K562 (cell line): ENCODE measurements around the gene CCL27. TPM values are rescaled to one million over a fixed set of nuclear protein-coding genes. Genes with fewer than 3 reads are reported as not detected.

ENCODE experiments used
- FUS ChIP-seq: fragments of 200-400 bp; formaldehyde crosslinking; optimal IDR thresholded peaks from 2 replicates; pipeline ENCODE3; 2017; ENCODE audit warnings: low read depth, low read length
- ZNF224 ChIP-seq: sonication (generic); formaldehyde crosslinking; IDR thresholded peaks from 2 replicates; pipeline ENCODE4 v1.8.0; 2022; ENCODE audit warnings: mild to moderate bottlenecking, missing genetic modification reagents
- polyA plus RNA-seq, 8 experiments: library from polyadenylated mRNA; depleted of rRNA in 4 of 8; stranded (reverse) in 5 of 8; unstranded in 3 of 8; fragments of >200 nt; fragmentation: Nextera tagmentation in 2 of 8; fragmentation: Illumina TruSeq in 1 of 8; extraction: Ambion mirVana in 2 of 8; extraction: Trizol in 1 of 8; gene quantifications; 2 replicates each; pipeline versions ENCODE4 v1.2.1 to v1.2.3, GENCODE V29; 2011 to 2014; ENCODE audit warnings: inconsistent platforms in 1 of 8, missing spikeins in 1 of 8
- total RNA-seq, 7 experiments: library from RNA; depleted of rRNA in 6 of 7; stranded (reverse); fragments of >200 nt in 6 of 7; fragmentation: Illumina TruSeq in 2 of 7; extraction: Trizol in 2 of 7; gene quantifications; 2 replicates each; pipeline versions ENCODE4 v1.2.1 to v1.2.3, GENCODE V29; 2011 to 2021; ENCODE audit warnings: low replicate concordance in 1 of 7
- TF ChIP-seq, protein P1 (sequence below): fragments of 450-650 bp; IDR thresholded peaks from 2 replicates; pipeline ENCODE4 v1.6.1; 2016; ENCODE audit warnings: mild to moderate bottlenecking, moderate library complexity

The CCL27 gene
- total and polyA plus RNA-seq, 9 of the 15 experiments (the other 6 are each of a cell fraction or from before 2014, with no cell fraction given), result 0.10 to 0.53 (median 0.27) TPM; not detected in 5

DNA sequence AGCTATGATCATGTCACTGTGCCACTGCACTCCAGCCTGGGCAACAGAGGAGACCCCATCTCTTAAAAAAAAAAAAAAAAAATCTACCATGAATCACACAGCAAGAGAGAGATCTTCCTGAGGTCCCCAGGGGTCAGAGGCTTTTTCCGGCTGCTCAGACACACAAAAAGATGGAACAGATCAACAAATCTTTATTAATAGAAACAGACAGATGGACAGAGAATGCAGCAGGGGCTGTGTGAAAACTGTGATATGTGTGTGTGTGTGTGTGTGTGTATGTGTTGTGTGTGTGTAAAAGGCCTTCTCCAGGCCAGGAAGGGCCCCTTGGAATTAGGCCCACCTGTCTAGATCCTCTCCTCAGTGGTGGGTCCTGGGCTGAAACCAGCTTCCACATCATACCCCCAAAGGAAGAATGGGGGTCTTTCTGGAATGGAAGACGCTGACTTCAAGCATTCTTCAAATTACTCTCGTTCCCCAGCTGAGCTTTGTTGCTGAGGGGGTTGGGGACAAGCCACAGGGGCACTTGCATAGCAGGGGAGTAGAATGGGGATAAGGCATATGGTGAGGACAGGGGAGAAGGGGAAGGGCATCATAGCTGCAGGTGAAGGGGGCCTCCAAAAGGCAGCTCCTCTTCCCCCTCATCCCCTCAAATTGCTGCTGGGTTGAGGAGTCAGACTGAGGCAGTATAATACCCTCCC is 27.8 kb downstream of the CCL27 start (continued):
- TF ChIP-seq, protein P1, sequence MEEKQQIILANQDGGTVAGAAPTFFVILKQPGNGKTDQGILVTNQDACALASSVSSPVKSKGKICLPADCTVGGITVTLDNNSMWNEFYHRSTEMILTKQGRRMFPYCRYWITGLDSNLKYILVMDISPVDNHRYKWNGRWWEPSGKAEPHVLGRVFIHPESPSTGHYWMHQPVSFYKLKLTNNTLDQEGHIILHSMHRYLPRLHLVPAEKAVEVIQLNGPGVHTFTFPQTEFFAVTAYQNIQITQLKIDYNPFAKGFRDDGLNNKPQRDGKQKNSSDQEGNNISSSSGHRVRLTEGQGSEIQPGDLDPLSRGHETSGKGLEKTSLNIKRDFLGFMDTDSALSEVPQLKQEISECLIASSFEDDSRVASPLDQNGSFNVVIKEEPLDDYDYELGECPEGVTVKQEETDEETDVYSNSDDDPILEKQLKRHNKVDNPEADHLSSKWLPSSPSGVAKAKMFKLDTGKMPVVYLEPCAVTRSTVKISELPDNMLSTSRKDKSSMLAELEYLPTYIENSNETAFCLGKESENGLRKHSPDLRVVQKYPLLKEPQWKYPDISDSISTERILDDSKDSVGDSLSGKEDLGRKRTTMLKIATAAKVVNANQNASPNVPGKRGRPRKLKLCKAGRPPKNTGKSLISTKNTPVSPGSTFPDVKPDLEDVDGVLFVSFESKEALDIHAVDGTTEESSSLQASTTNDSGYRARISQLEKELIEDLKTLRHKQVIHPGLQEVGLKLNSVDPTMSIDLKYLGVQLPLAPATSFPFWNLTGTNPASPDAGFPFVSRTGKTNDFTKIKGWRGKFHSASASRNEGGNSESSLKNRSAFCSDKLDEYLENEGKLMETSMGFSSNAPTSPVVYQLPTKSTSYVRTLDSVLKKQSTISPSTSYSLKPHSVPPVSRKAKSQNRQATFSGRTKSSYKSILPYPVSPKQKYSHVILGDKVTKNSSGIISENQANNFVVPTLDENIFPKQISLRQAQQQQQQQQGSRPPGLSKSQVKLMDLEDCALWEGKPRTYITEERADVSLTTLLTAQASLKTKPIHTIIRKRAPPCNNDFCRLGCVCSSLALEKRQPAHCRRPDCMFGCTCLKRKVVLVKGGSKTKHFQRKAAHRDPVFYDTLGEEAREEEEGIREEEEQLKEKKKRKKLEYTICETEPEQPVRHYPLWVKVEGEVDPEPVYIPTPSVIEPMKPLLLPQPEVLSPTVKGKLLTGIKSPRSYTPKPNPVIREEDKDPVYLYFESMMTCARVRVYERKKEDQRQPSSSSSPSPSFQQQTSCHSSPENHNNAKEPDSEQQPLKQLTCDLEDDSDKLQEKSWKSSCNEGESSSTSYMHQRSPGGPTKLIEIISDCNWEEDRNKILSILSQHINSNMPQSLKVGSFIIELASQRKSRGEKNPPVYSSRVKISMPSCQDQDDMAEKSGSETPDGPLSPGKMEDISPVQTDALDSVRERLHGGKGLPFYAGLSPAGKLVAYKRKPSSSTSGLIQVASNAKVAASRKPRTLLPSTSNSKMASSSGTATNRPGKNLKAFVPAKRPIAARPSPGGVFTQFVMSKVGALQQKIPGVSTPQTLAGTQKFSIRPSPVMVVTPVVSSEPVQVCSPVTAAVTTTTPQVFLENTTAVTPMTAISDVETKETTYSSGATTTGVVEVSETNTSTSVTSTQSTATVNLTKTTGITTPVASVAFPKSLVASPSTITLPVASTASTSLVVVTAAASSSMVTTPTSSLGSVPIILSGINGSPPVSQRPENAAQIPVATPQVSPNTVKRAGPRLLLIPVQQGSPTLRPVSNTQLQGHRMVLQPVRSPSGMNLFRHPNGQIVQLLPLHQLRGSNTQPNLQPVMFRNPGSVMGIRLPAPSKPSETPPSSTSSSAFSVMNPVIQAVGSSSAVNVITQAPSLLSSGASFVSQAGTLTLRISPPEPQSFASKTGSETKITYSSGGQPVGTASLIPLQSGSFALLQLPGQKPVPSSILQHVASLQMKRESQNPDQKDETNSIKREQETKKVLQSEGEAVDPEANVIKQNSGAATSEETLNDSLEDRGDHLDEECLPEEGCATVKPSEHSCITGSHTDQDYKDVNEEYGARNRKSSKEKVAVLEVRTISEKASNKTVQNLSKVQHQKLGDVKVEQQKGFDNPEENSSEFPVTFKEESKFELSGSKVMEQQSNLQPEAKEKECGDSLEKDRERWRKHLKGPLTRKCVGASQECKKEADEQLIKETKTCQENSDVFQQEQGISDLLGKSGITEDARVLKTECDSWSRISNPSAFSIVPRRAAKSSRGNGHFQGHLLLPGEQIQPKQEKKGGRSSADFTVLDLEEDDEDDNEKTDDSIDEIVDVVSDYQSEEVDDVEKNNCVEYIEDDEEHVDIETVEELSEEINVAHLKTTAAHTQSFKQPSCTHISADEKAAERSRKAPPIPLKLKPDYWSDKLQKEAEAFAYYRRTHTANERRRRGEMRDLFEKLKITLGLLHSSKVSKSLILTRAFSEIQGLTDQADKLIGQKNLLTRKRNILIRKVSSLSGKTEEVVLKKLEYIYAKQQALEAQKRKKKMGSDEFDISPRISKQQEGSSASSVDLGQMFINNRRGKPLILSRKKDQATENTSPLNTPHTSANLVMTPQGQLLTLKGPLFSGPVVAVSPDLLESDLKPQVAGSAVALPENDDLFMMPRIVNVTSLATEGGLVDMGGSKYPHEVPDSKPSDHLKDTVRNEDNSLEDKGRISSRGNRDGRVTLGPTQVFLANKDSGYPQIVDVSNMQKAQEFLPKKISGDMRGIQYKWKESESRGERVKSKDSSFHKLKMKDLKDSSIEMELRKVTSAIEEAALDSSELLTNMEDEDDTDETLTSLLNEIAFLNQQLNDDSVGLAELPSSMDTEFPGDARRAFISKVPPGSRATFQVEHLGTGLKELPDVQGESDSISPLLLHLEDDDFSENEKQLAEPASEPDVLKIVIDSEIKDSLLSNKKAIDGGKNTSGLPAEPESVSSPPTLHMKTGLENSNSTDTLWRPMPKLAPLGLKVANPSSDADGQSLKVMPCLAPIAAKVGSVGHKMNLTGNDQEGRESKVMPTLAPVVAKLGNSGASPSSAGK, result no peak
- no peak for TF ChIP-seq ZNF224
- no peak for TF ChIP-seq FUS
- TF ChIP-seq, all 486 proteins: peak for 0
